Progenitor cell of endocrine pancreas (in vitro differentiated cells): ENCODE results near the gene SH3BGRL. TPM values are rescaled to one million over a fixed set of nuclear protein-coding genes. Genes with fewer than 3 reads are reported as not detected.
"Not testable (repeated sequence)": the region's sequence is repeated elsewhere in the genome, so short reads cannot be mapped to it uniquely, and the experiment has no call there.

Experiments
- DNase-seq: peaks from one replicate; pipeline ENCODE4 v3.0.0; 2021; ENCODE audit warnings: low spot score; ENCODE audit not compliant: unreplicated experiment
- H3K27ac Mint-ChIP-seq: 2 replicates; pipeline ENCODE4 v1.8.0; 2021; ENCODE audit warnings: mild to moderate bottlenecking, moderate library complexity, mixed read lengths
- H3K27me3 Mint-ChIP-seq: 2 replicates; pipeline ENCODE4 v1.8.0; 2021; ENCODE audit warnings: mixed read lengths
- H3K36me3 Mint-ChIP-seq: 2 replicates; pipeline ENCODE4 v1.8.0; 2022; ENCODE audit warnings: mixed read lengths; ENCODE audit not compliant: insufficient read depth
- H3K4me1 Mint-ChIP-seq: 2 replicates; pipeline ENCODE4 v1.8.0; 2021; ENCODE audit warnings: low read depth, mixed read lengths
- H3K4me3 Mint-ChIP-seq: 2 replicates; pipeline ENCODE4 v1.8.0; 2021; ENCODE audit warnings: low read depth, mild to moderate bottlenecking, moderate library complexity, mixed read lengths
- H3K9me3 Mint-ChIP-seq: 2 replicates; pipeline ENCODE4 v1.8.0; 2021; ENCODE audit warnings: low read depth, mixed read lengths
- CTCF ChIP-seq: fragments of 200-600 bp; sonication (generic); IDR thresholded peaks from one replicate; pipeline ENCODE4 v1.5.0; 2021; ENCODE audit warnings: antibody characterized with exemption, mild to moderate bottlenecking; ENCODE audit not compliant: unreplicated experiment
- total RNA-seq: library from RNA; stranded (reverse); gene quantifications from 2 replicates; pipeline ENCODE4 v1.2.1, GENCODE V29; 2021

SH3BGRL gene
- total RNA-seq, 1 donor from 2014 or later = 105 TPM

GRCh38 chrX:81338924-81339323 lies 137.0 kb downstream of the SH3BGRL start:
- Mint-ChIP-seq H3K27ac (no peak overlapping the region), H3K36me3 (peaks cover 6% of the 10 kb centered on the region), H3K4me1 (no peaks in the 10 kb centered on the region), H3K9me3 (peaks cover 31% of the 10 kb centered on the region), H3K27me3 (no peaks in the 10 kb centered on the region), H3K4me3 (no peak overlapping the region)
- no peak for TF ChIP-seq CTCF
- no peak for DNase-seq

DNA sequence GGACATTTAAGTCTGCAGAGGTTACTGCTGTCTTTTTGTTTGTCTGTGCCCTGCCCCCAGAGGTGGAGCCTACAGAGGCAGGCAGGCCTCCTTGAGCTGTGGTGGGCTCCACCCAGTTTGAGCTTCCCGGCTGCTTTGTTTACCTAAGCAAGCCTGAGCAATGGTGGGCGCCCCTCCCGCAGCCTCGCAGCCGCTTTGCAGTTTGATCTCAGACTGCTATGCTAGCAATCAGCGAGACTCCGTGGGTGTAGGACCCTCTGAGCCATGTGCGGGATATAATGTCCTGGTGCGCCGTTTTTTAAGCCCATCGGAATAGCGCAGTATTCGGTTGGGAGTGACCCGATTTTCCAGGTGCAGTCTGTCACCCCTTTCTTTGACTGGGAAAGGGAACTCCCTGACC lies 143.4 kb downstream of the SH3BGRL start:
- not testable (repeated sequence) for H3K4me3 Mint-ChIP-seq, DNase-seq, H3K4me1 Mint-ChIP-seq, H3K27ac Mint-ChIP-seq, H3K27me3 Mint-ChIP-seq
- Mint-ChIP-seq H3K9me3 (peaks cover 27% of the 10 kb centered on the region), H3K36me3 (peaks cover 13% of the 10 kb centered on the region)

Other genes with a start within 250 kb of the SH3BGRL start
- 7.9 and 10.0 TPM in 2 replicates for gene HMGN5, start 189 bp upstream of the SH3BGRL start, total RNA-seq